BE2C (cell line): ENCODE data around the gene DDX24.

Experiments used
- DNase-seq: peaks from one replicate; pipeline ENCODE4 v3.0.0-alpha.2; 2020
- H3K27me3 ChIP-seq: fragments of 250-450 bp; sonication (Bioruptor Pico); 2 replicates; pipeline ENCODE4 v1.5.1; 2020; ENCODE audit warnings: mild to moderate bottlenecking
- H3K36me3 ChIP-seq: fragments of 250-450 bp; sonication (Bioruptor Pico); 2 replicates; pipeline ENCODE4 v1.5.1; 2020; ENCODE audit warnings: mild to moderate bottlenecking
- H3K4me1 ChIP-seq: fragments of 250-450 bp; sonication (Bioruptor Pico); 2 replicates; pipeline ENCODE4 v1.5.1; 2020
- H3K4me3 ChIP-seq: 2 replicates; pipeline ENCODE4 v1.5.1; 2011; ENCODE audit warnings: low read depth, low read length
- H3K9me3 ChIP-seq: fragments of 250-450 bp; sonication (Bioruptor Pico); 2 replicates; pipeline ENCODE4 v1.5.1; 2020
- CTCF ChIP-seq: IDR thresholded peaks from 2 replicates; pipeline ENCODE4 v1.5.1; 2012; ENCODE audit warnings: mild to moderate bottlenecking, low read depth, low read length

DDX24 gene

DNA sequence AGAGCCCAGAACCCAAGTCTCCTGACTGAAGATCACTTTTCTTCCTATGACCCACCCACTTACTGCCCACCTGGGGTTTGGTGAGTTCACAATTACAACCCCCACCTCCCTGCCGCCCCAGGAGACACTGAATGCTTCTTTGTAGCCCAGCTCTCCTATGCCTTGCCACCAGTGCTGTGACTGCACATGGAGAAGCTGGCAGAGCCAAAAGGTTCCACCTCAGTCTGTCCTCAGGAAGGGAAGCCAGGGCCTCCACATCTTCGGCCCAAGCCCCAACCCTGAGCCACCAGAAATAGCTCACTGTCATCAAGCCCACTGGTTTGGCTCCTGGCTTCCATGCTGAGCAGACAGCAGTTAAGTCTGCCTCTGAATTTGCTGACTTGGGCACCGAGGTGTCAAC lies 29.2 kb downstream of the DDX24 start:
- no peaks in the 10 kb centered on the region for H3K27me3 ChIP-seq
- H3K9me3 ChIP-seq: no peaks in the 10 kb centered on the region
- H3K36me3 ChIP-seq: peaks cover 89% of the 10 kb centered on the region
- TF ChIP-seq CTCF: no peak
- DNase-seq: no peak
- peaks cover 8% of the 10 kb centered on the region for H3K4me1 ChIP-seq
- H3K4me3 ChIP-seq: no peak overlapping the region

GRCh38 chr14:94051115-94051514 lies 29.9 kb downstream of the DDX24 start:
- H3K4me1 ChIP-seq: peaks cover 8% of the 10 kb centered on the region
- peak; percentile 44 for DNase-seq
- H3K4me3 ChIP-seq: no peak overlapping the region

GRCh38 chr14:94050231-94050880 lies 30.6 kb downstream of the DDX24 start:
- H3K27me3 ChIP-seq: no peaks in the 10 kb centered on the region
- DNase-seq: no peak
- H3K9me3 ChIP-seq: no peaks in the 10 kb centered on the region
- H3K4me1 ChIP-seq: peaks cover 8% of the 10 kb centered on the region
- peaks cover 84% of the 10 kb centered on the region for H3K36me3 ChIP-seq
- no peak for TF ChIP-seq CTCF
- H3K4me3 ChIP-seq: no peak overlapping the region

More at GRCh38 chr14:94051115-94051514, 29.9 kb downstream of the DDX24 start:
- Histone ChIP-seq H3K36me3 (peaks cover 86% of the 10 kb centered on the region), H3K27me3 (no peaks in the 10 kb centered on the region), H3K9me3 (no peaks in the 10 kb centered on the region)
- peak; percentile 54 for TF ChIP-seq CTCF

GRCh38 chr14:94049625-94050023 lies 31.4 kb downstream of the DDX24 start:
- Histone ChIP-seq H3K4me3 (no peak overlapping the region), H3K4me1 (peaks cover 8% of the 10 kb centered on the region), H3K9me3 (no peaks in the 10 kb centered on the region), H3K27me3 (no peaks in the 10 kb centered on the region), H3K36me3 (peaks cover 77% of the 10 kb centered on the region)
- TF ChIP-seq CTCF: no peak
- DNase-seq: no peak

DNA sequence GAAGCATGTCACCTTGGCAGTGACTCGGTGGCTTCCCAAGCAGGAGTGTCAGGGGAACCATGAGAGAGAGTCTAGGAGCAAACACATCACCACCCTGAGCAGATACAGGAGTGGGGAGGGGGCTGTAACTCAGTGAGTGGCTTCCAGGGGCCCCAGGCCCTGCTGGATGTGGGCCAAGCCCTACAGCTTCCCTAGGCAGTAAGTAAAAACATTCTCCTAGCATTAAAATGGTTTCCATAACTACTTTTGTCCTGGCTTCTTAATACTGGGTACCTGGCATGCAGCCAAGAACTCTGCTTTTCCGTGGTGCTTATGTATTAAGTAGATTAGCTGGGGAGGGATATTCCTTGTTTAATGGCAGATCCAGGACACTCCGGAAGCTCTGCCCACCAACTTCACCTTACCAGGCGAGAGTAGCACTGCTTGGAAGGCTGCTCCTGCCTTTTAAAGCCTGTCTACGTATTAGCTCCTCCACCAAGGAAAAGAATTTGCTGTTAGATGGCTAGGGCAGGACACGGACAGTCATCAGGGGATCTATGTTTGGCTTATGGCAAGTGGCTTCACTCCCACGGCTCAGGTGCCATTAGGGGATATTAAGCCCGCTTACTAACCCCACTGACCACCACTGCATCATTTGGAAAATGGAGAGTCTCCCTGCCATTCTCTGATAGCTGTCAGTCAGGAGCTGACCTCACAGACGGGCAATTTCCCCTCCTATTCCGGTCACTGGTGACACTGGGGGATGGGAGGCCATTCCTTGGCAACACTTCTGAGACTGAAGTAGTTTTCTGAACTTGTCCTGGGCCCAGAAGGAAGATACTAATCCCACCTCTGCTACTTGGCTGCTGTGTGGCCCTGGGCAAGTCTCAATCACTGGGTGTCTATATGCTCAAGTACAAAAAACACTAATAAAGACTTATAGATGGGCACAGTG lies 32.0 kb downstream of the DDX24 start:
- no peak for TF ChIP-seq CTCF
- H3K27me3 ChIP-seq: no peaks in the 10 kb centered on the region
- H3K9me3 ChIP-seq: no peaks in the 10 kb centered on the region
- peaks cover 71% of the 10 kb centered on the region for H3K36me3 ChIP-seq
- peak; percentile 84 for DNase-seq
- H3K4me1 ChIP-seq: peaks cover 8% of the 10 kb centered on the region
- H3K4me3 ChIP-seq: no peak overlapping the region

GRCh38 chr14:94047581-94047980 lies 33.4 kb downstream of the DDX24 start:
- Histone ChIP-seq H3K36me3 (peaks cover 69% of the 10 kb centered on the region), H3K4me3 (no peak overlapping the region), H3K27me3 (no peaks in the 10 kb centered on the region), H3K9me3 (no peaks in the 10 kb centered on the region), H3K4me1 (peaks cover 8% of the 10 kb centered on the region)
- TF ChIP-seq CTCF: no peak
- DNase-seq: no peak
